Measurements from ENCODE around the gene MYEOV. TPM values are rescaled to one million over a fixed set of nuclear protein-coding genes. Genes with fewer than 3 reads are reported as not detected.
A peak's percentile ranks its signal among the peaks of the same experiment; 100 is the strongest.

The MYEOV gene
- total and polyA plus RNA-seq, 9 of the 15 experiments (the other 6 are each of a cell fraction or from before 2014, with no cell fraction given): 10.2 to 133 (median 32.2) TPM

DNA sequence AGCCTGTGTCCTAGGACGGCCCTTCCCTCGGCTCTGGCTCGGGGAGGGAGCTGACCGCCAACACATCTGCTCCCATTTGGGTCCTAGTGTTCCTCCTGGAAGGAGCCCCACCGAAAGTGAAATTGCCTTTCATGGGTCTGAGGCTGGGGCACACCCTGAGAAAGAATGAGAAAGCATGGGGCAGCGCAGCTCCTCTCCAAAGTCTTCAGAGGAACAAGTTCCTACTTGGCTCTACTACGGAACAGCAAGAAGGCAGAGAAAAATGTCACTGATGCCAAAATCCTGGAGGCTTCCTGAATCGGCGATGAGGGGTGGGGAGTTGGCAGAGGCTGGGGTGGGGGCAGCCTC lies 41.5 kb upstream of the MYEOV start (continued):
- no peak for TF ChIP-seq HDAC6 (IDR thresholded peaks at IDR 0.05; ENCODE audit: low read depth, low read length)
- TF ChIP-seq NFIC (IDR thresholded peaks at IDR 0.05): no peak
- TF ChIP-seq ZNF41 (CRISPR knock-in tag; conservative IDR thresholded peaks at IDR 0.05): no peak

GRCh38 chr11:69253028-69253427 lies 40.9 kb upstream of the MYEOV start:
- H3K27ac ChIP-seq (ENCODE audit: extremely low read depth, low read depth, low read length): no peak overlapping the region
- CTCF ChIA-PET (ENCODE audit: low intra/inter-chr PET ratio): no interaction called here
- no peaks in the 10 kb centered on the region for H4K20me1 ChIP-seq (replicated peaks; ENCODE audit: control insufficient read depth, insufficient read depth, low read length)
- intact Hi-C loops (cut with micrococcal nuclease): no loop called here
- DNase-seq (ENCODE audit: extremely low read depth in 1 of 4, low spot score in 3 of 4) (no peak), ATAC-seq (no peak), FAIRE-seq (no peak)
- no peaks in the 10 kb centered on the region for H3K36me3 ChIP-seq (ENCODE audit: control insufficient read depth, insufficient read depth, low read length)
- H3K9me3 ChIP-seq (replicated peaks; ENCODE audit: control insufficient read depth, insufficient read depth, low read depth, low read length): no peaks in the 10 kb centered on the region; the same call in none of the 2 replicates
- BruUV-seq (replicated peaks): no TSS peak
- H3K4me3 ChIP-seq: no peak overlapping the region
- H3K79me2 ChIP-seq (ENCODE audit: control insufficient read depth, insufficient read depth, low read length): no peaks in the 10 kb centered on the region
- in situ Hi-C loops (cut with MboI): no loop called here
- H3K9me1 ChIP-seq (ENCODE audit: control insufficient read depth, insufficient read depth, low read length): no peaks in the 10 kb centered on the region
- POLR2A ChIA-PET: no interaction called here
- no peak overlapping the region for H3K9ac ChIP-seq (ENCODE audit: insufficient read depth in 1 of 2, low read depth in 2 of 2, low read length in 2 of 2)
- peaks cover 34 to 48% of the 10 kb centered on the region in 2 experiments for H3K27me3 ChIP-seq (ENCODE audit: control insufficient read depth in 2 of 2, insufficient read depth in 2 of 2, low read length in 2 of 2)
- TF ChIP-seq ZNF232 (CRISPR knock-in tag; IDR thresholded peaks at IDR 0.05) (no peak), KLF6 (CRISPR knock-in tag; IDR thresholded peaks at IDR 0.05; ENCODE audit: borderline replicate concordance) (no peak), ZNF12 (CRISPR knock-in tag; IDR thresholded peaks at IDR 0.05) (peak; percentile 98), ZNF707 (CRISPR knock-in tag; conservative IDR thresholded peaks at IDR 0.05) (no peak), SMARCC2 (IDR thresholded peaks at IDR 0.05; ENCODE audit: low read depth) (no peak), ZBTB2 (IDR thresholded peaks at IDR 0.05) (no peak), ZBTB9 (CRISPR knock-in tag; IDR thresholded peaks at IDR 0.05) (no peak), KLF1 (tag; IDR thresholded peaks at IDR 0.05) (no peak), MLLT1 (IDR thresholded peaks at IDR 0.05) (peak in 1 of 2 experiments; percentile 72; a peak in 2 of 4 replicates), ZBTB17 (CRISPR knock-in tag; IDR thresholded peaks at IDR 0.05) (0 out of 2 replicates have a peak, but pooled peaks have one; percentile 42), TEAD1 (CRISPR knock-in tag; IDR thresholded peaks at IDR 0.05) (no peak)
- TF ChIP-seq, protein P1, sequence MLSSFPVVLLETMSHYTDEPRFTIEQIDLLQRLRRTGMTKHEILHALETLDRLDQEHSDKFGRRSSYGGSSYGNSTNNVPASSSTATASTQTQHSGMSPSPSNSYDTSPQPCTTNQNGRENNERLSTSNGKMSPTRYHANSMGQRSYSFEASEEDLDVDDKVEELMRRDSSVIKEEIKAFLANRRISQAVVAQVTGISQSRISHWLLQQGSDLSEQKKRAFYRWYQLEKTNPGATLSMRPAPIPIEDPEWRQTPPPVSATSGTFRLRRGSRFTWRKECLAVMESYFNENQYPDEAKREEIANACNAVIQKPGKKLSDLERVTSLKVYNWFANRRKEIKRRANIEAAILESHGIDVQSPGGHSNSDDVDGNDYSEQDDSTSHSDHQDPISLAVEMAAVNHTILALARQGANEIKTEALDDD (IDR thresholded peaks at IDR 0.05): no peak
- H3K4me2 ChIP-seq (ENCODE audit: insufficient read depth, low read length): no peak overlapping the region
- H2AFZ ChIP-seq (ENCODE audit: low read depth, low read length): no peak overlapping the region
- H3K4me1 ChIP-seq (replicated peaks in 1 of 2; ENCODE audit: control insufficient read depth in 2 of 2, insufficient read depth in 2 of 2, low read length in 2 of 2): peaks cover 0 to 6% of the 10 kb centered on the region in 2 experiments; a peak in 1 of 5 replicates

All from K562 (cell line).